RWPE2 (cell line): ENCODE data around the gene SAP25.
A peak's percentile ranks its signal among the peaks of the same experiment; 100 is the strongest.
"Not testable (repeated sequence)": the region's sequence is repeated elsewhere in the genome, so short reads cannot be mapped to it uniquely, and the experiment has no call there.

ENCODE experiments used
- ATAC-seq: fragments of 200-7000 bp; cut with Tn5 transposase; 3 replicates; pipeline ENCODE4 v1.9.1; 2021; ENCODE audit warnings: low read depth
- DNase-seq: peaks from one replicate; pipeline ENCODE4 v3.0.0-alpha.2; 2020; ENCODE audit warnings: low spot score
- H3K27ac ChIP-seq: fragments of 450-650 bp; 2 replicates; pipeline ENCODE4 v1.5.1; 2017; ENCODE audit warnings: mild to moderate bottlenecking; ENCODE audit not compliant: poor library complexity, severe bottlenecking
- H3K27me3 ChIP-seq: fragments of 250-450 bp; sonication (Bioruptor Pico); 2 replicates; pipeline ENCODE4 v1.5.1; 2021; ENCODE audit warnings: mild to moderate bottlenecking, moderate library complexity; ENCODE audit not compliant: insufficient read depth, poor library complexity, severe bottlenecking
- H3K36me3 ChIP-seq: fragments of 250-450 bp; sonication (Bioruptor Pico); 2 replicates; pipeline ENCODE4 v1.5.1; 2020; ENCODE audit warnings: low read depth, mild to moderate bottlenecking, moderate library complexity
- H3K4me1 ChIP-seq: fragments of 250-450 bp; sonication (Bioruptor Pico); 2 replicates; pipeline ENCODE4 v1.5.1; 2021; ENCODE audit warnings: mild to moderate bottlenecking, moderate library complexity; ENCODE audit not compliant: insufficient read depth, poor library complexity, severe bottlenecking
- H3K4me3 ChIP-seq: fragments of 250-450 bp; sonication (Bioruptor Pico); 2 replicates; pipeline ENCODE4 v1.5.1; 2021; ENCODE audit warnings: mild to moderate bottlenecking, moderate library complexity; ENCODE audit not compliant: severe bottlenecking
- H3K9me3 ChIP-seq: fragments of 250-450 bp; sonication (Bioruptor Pico); 2 replicates; pipeline ENCODE4 v1.5.1; 2021; ENCODE audit warnings: mild to moderate bottlenecking, moderate library complexity; ENCODE audit not compliant: severe bottlenecking
- CTCF ChIP-seq: fragments of 450-650 bp; IDR thresholded peaks from one replicate; pipeline ENCODE4 v1.5.1; 2017; ENCODE audit warnings: mild to moderate bottlenecking, moderate library complexity; ENCODE audit not compliant: poor library complexity, severe bottlenecking

The SAP25 gene

GRCh38 chr7:100567031-100567730 is 6.5 kb downstream of the SAP25 start:
- Histone ChIP-seq H3K4me3 (no peak overlapping the region), H3K4me1 (peaks cover 4% of the 10 kb centered on the region), H3K27me3 (peaks cover 4% of the 10 kb centered on the region), H3K27ac (no peak overlapping the region), H3K9me3 (no peaks in the 10 kb centered on the region), H3K36me3 (no peaks in the 10 kb centered on the region)
- no peak for DNase-seq
- TF ChIP-seq CTCF: no peak
- peak; percentile 17; the same call in 1 of the 3 replicates for ATAC-seq

- Histone ChIP-seq H3K36me3 (no peaks in the 10 kb centered on the region), H3K27me3 (peaks cover 4% of the 10 kb centered on the region), H3K4me3 (no peak overlapping the region), H3K9me3 (no peaks in the 10 kb centered on the region), H3K4me1 (peaks cover 4% of the 10 kb centered on the region), H3K27ac (no peak overlapping the region)
- DNase-seq (no peak), ATAC-seq (no peak)
- TF ChIP-seq CTCF: no peak
Observed at GRCh38 chr7:100566018-100566531, 7.6 kb downstream of the SAP25 start.

- no peak for TF ChIP-seq CTCF
- ATAC-seq (no peak), DNase-seq (no peak)
- Histone ChIP-seq H3K27me3 (no peaks in the 10 kb centered on the region), H3K27ac (no peak overlapping the region), H3K4me1 (peaks cover under 1% of the 10 kb centered on the region), H3K36me3 (0 out of 2 replicates have a peak, but pooled peaks cover 3% of the 10 kb centered on the region), H3K9me3 (no peaks in the 10 kb centered on the region), H3K4me3 (no peak overlapping the region)
Observed at GRCh38 chr7:100565133-100565571, 8.5 kb downstream of the SAP25 start.

GRCh38 chr7:100564405-100564804 is 9.3 kb downstream of the SAP25 start:
- not testable (repeated sequence) for DNase-seq, H3K27me3 ChIP-seq, H3K4me1 ChIP-seq, H3K9me3 ChIP-seq, H3K36me3 ChIP-seq, H3K4me3 ChIP-seq, ATAC-seq, H3K27ac ChIP-seq

GRCh38 chr7:100563809-100564400 is 9.8 kb downstream of the SAP25 start:
- peak; percentile 49; the same call in 2 of the 3 replicates for ATAC-seq

More at GRCh38 chr7:100563809-100564400, 9.8 kb downstream of the SAP25 start:
- DNase-seq: no peak
- no peak overlapping the region for H3K27ac ChIP-seq
- H3K4me3 ChIP-seq: no peak overlapping the region
- TF ChIP-seq CTCF: peak; percentile 88
- H3K36me3 ChIP-seq: 0 out of 2 replicates have a peak, but pooled peaks cover 3% of the 10 kb centered on the region
- no peaks in the 10 kb centered on the region for H3K4me1 ChIP-seq
- H3K27me3 ChIP-seq: no peaks in the 10 kb centered on the region
- no peaks in the 10 kb centered on the region for H3K9me3 ChIP-seq
